Ramos (cell line): ENCODE results near the gene FGF16.
"Not testable (repeated sequence)": the region's sequence is repeated elsewhere in the genome, so short reads cannot be mapped to it uniquely, and the experiment has no call there.

Experiments
- in situ Hi-C: fragments of 300-500 bp; cut with MboI; formaldehyde crosslinking; loops from one replicate; pipeline ENCODE4 v1.14.3; 2022; ENCODE audit warnings: low sequenced_read_pairs; ENCODE audit not compliant: unreplicated experiment

FGF16 gene

DNA sequence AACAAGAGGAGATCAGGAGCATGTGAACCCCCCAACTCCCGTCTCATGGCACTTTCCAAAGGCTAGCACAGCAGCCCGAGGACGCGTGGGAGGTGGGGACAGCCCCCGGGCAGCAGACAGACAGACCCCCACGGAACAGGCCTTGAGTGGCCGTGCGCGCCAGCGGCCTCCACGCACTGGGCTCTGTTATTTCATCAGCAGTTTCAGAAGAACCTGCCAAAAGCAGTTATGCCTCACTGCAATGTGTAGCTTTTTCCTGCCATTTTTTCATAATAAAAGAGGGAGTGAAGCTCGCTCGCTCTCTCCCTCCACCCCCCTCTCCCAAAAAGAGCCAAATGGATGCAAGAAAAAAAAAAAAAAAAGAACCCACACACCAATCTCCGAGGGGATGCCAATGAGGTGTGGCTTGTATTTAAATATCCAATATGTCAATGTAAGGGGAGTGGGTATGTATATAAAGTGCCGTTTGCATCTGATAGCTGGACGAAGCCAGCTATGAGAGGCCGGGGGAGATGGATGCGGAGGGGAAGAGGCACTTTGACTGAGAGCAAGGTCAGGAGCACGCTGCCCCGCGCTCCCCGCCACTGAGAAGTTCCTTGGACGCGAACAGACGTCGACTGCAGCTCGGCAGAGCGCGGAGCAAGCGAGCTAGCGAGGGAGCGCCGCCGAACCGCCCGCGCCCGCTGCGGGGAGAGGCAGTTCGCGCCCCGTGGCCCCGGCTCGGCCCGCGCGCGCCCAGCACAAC, at the start of gene FGF16:
FGF16 (plus strand) TSS at position 482 of the 745 bp plus-strand sequence. CDS start 286 bp downstream, outside the sequence.
- in situ Hi-C loops, result no loop called here

DNA sequence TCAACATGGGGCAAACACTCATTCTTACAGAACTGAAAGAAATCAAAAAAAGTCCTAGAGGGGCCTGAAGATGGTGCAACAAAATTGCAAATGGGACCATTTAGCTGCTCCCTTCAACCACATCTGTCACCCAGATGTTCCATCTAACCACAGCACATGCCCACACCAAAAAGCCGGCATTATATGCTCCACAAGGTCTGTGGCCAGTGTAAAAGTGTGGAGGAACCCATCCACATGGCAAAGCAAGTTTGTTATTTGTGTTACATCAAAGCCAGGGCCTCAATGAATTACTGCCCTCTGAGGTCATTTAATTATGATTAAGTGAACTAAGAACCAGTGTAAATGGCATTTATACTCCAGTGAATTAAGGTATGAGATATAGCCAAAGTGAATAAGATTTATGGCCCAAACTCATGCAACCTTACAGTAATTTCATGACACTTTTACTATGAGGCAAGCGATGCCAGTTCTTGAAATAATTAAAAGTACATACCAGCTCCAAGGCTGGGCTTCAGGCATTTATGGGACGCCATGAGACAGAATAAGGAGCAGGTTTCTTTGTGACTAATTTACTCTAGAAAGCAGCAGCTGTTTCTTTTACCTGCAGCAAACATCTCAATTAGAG, 48.7 kb upstream of the FGF16 start:
- in situ Hi-C loops, result no loop called here

GRCh38 chrX:77404419-77404818, 42.8 kb upstream of the FGF16 start:
- in situ Hi-C loops, result no loop called here

DNA sequence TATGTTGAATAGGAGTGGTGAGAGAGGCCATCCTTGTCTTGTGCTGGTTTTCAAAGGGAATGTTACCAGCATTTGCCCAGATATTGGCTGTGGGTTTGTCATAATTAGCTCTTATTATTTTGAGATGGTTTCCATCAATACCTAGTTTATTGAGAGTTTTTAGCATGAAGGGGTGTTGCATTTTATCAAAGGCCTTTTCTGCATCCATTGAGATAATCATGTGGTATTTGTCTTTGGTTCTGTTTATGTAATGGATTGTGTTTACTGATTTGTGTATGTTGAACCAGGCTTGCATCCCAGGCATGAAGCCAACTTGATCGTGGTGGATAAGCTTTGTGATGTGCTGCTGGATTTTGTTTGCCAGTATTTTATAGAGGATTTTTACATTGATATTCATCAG, 39.4 kb upstream of the FGF16 start:
- in situ Hi-C loops, result not testable (repeated sequence)

GRCh38 chrX:77412631-77413030, 34.6 kb upstream of the FGF16 start:
- in situ Hi-C loops, result no loop called here

GRCh38 chrX:77415161-77415560, 32.0 kb upstream of the FGF16 start:
- in situ Hi-C loops, result no loop called here

DNA sequence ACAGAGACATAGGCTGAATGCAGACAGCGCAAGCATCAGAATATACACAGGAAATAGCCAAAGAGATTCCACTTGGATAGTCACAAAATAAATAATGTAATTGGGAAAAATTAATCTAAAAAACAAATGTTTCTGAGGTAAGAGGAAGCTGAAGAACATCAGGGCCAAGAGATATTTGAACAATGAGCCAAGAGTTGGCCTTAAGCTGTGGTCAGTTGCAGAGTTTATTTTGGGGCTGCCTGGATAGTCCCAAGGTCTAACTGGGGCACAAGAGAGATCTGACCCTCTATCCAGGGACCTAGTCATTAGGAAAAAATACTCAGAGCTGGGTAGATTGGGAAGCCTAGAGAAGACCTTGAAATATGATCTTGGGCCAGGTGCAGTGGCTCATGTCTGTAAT, 31.3 kb upstream of the FGF16 start:
- in situ Hi-C loops, result no loop called here

- in situ Hi-C loops, result no loop called here
Measured at GRCh38 chrX:77422891-77423648, 24.1 kb upstream of the FGF16 start.

- in situ Hi-C loops, result no loop called here
Measured at GRCh38 chrX:77426811-77427210, 20.4 kb upstream of the FGF16 start.

- in situ Hi-C loops, result no loop called here
Measured at GRCh38 chrX:77427611-77428010, 19.6 kb upstream of the FGF16 start.

GRCh38 chrX:77428551-77428950, 18.6 kb upstream of the FGF16 start:
- in situ Hi-C loops, result no loop called here

GRCh38 chrX:77431227-77431626, 16.0 kb upstream of the FGF16 start:
- in situ Hi-C loops, result no loop called here

GRCh38 chrX:77433001-77433400, 14.2 kb upstream of the FGF16 start:
- in situ Hi-C loops, result no loop called here

GRCh38 chrX:77434962-77435361, 12.2 kb upstream of the FGF16 start:
- in situ Hi-C loops, result no loop called here

DNA sequence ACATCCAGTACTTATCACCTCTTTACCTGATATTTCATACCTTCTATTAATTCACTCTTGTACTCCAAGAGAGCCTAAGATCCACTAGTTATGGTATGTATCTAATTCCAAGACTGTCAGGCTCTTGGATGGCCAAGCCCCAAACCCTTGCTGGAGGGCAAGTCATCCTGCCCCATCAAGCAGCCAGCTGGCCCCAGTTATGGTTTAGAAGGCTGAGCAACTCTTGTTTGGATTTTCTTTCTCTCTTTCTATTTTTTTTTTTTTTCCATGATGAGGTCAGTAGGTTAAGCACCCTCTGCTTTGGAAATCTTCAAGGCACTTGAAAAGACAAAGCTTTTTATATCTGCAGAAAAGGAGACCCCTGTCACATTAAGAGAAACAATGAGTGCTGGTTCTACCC, 10.9 kb upstream of the FGF16 start:
- in situ Hi-C loops, result no loop called here

DNA sequence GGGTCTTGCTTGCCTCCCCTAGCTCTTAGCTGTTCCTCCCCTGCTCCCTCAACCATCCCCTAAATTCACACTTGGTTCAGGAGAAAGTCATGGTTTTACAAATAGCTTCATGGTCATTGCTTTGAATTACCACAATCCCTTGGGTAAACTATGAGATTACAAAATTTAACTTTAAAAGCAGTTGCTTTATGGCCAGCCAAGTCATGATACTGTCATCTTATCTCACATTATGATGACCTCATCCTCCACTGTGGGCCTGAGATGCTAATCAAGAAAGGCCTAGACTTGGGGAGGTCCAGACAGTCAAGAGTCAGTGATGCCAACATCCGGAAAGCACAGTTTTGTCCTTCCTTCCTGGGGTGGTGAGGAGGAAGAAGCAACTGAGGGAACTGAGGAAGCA, 10.5 kb upstream of the FGF16 start:
- in situ Hi-C loops, result no loop called here

DNA sequence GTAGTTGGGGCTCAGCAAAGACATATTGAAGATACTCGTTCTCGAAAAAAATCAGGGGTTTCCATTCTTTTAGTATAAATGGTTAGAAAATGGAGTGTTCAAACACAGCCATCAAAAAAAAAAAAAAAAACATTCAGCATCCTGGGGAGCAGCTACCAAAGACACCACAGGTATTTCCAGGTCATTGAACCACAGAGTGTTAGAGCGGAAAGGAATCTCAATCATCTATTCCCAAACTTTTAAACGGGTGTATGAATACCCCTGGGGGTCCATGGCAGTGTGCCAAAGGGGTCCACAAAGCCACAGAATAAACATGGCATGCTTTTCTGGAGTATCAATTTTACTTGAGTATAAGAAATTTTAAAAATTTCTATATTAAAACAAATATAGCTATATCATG, 6.9 kb upstream of the FGF16 start:
- in situ Hi-C loops, result no loop called here

- in situ Hi-C loops, result no loop called here
Measured at GRCh38 chrX:77441033-77441432, 6.2 kb upstream of the FGF16 start.

GRCh38 chrX:77441479-77441878, 5.7 kb upstream of the FGF16 start:
- in situ Hi-C loops, result no loop called here

DNA sequence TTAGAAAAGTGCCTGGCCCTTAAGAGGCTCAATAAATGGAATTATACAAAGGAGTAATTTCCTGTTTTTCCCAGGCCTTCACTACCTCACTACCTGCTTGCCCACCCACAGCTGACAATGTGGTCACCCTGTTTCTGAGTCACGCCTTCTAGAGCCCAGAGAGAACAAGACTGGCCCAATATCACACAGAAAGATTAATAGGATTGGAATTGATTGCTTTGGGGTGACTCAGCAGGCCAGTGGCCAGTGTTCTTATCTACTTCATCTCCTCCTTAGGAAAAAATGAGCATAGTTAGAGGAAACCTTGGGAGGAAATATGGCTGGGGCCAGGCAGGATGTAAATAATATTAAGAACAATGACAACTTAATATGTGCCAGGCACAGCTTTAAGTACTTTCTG, 4.5 kb upstream of the FGF16 start:
- in situ Hi-C loops, result no loop called here

GRCh38 chrX:77444075-77444474, 3.1 kb upstream of the FGF16 start:
- in situ Hi-C loops, result no loop called here
